SH-SY5Y (cell line): ENCODE data around the gene LRRC23.

ENCODE experiments used
- GATA2 ChIP-seq: IDR thresholded peaks from 2 replicates; pipeline ENCODE4 v1.6.1; 2011; ENCODE audit warnings: mild to moderate bottlenecking, low read depth, low read length
- GATA3 ChIP-seq: IDR thresholded peaks from 2 replicates; pipeline ENCODE4 v1.6.1; 2011; ENCODE audit warnings: low read depth, mild to moderate bottlenecking, low read length, moderate library complexity

GRCh38 chr12:6869049-6870021 is 35.3 kb upstream of the LRRC23 start:
- no peak for TF ChIP-seq GATA3
- TF ChIP-seq GATA2, result no peak
